ENCODE data around the gene IQCE. TPM values are rescaled to one million over a fixed set of nuclear protein-coding genes. Genes with fewer than 3 reads are reported as not detected.
A peak's percentile ranks its signal among the peaks of the same experiment; 100 is the strongest.
"Not testable (repeated sequence)": the region's sequence is repeated elsewhere in the genome, so short reads cannot be mapped to it uniquely, and the experiment has no call there.

The IQCE gene
- total and polyA plus RNA-seq, 2 donors from 2014 or later = 6.1 to 27.8 TPM

- peak in 1 of 5 donors; percentile 83 for DNase-seq
Measured at GRCh38 chr7:2554661-2555111, 4.1 kb upstream of the IQCE start.

GRCh38 chr7:2555121-2556052 lies 3.4 kb upstream of the IQCE start, which contains the start of gene BRAT1:
Gene BRAT1, minus strand, starts transcription at chr7:2555524. Its CDS starts 1,093 bp downstream, at chr7:2554431.
- TF ChIP-seq CTCF (IDR thresholded peaks at IDR 0.05; ENCODE audit: borderline replicate concordance, extremely low read depth, insufficient read depth) = peak; percentile 1
- no peaks in the 10 kb centered on the region for H3K36me3 ChIP-seq (ENCODE audit: control insufficient read depth in 2 of 3, insufficient read depth in 3 of 3, low read length in 3 of 3)
- FAIRE-seq (no peak), DNase-seq (peak; percentile 97 to 99 (median 98))
- peak within 1 kb of the TSS; percentile 73 to 77 (median 73) for H3K4me3 ChIP-seq (ENCODE audit: low read length in 3 of 3)
- no peaks in the 10 kb centered on the region for H3K27me3 ChIP-seq (ENCODE audit: control insufficient read depth, insufficient read depth, low read length)
- H3K4me1 ChIP-seq (ENCODE audit: control insufficient read depth in 2 of 3, insufficient read depth in 2 of 3, low read depth in 1 of 3, low read length in 3 of 3) = peaks cover 0 to 12% (median 8%) of the 10 kb centered on the region in 3 donors
- H3K9ac ChIP-seq (ENCODE audit: low read length in 3 of 3) = peak within 1 kb of the TSS; percentile 44 to 67 (median 65)
- H3K9me3 ChIP-seq (ENCODE audit: control insufficient read depth in 2 of 3, insufficient read depth in 1 of 3, low read length in 3 of 3) = no peaks in the 10 kb centered on the region
- intact Hi-C loops (cut with DNase I) = no loop called here
- peak within 1 kb of the TSS; percentile 99 for H3K27ac ChIP-seq (ENCODE audit: low read depth in 2 of 2, low read length in 2 of 2)

More at GRCh38 chr7:2554661-2555111, 4.1 kb upstream of the IQCE start:
- TF ChIP-seq CTCF (IDR thresholded peaks at IDR 0.05; ENCODE audit: borderline replicate concordance, extremely low read depth, insufficient read depth) = no peak
- Histone ChIP-seq H3K27ac (ENCODE audit: low read depth in 2 of 2, low read length in 2 of 2) (no peak overlapping the region), H3K36me3 (ENCODE audit: control insufficient read depth in 2 of 3, insufficient read depth in 3 of 3, low read length in 3 of 3) (peaks cover 0 to 1% (median under 1%) of the 10 kb centered on the region in 3 donors), H3K9me3 (ENCODE audit: control insufficient read depth in 2 of 3, insufficient read depth in 1 of 3, low read length in 3 of 3) (no peaks in the 10 kb centered on the region), H3K4me3 (ENCODE audit: low read length in 3 of 3) (peak overlapping the region; percentile 73 to 77 (median 73)), H3K27me3 (ENCODE audit: control insufficient read depth, insufficient read depth, low read length) (no peaks in the 10 kb centered on the region), H3K9ac (ENCODE audit: low read length in 3 of 3) (peak overlapping the region in 2 of 3 donors; percentile 44 to 67), H3K4me1 (ENCODE audit: control insufficient read depth in 2 of 3, insufficient read depth in 2 of 3, low read depth in 1 of 3, low read length in 3 of 3) (peaks cover 0 to 10% (median 8%) of the 10 kb centered on the region in 3 donors)
- no peak for FAIRE-seq
- intact Hi-C loops (cut with DNase I) = no loop called here

- Histone ChIP-seq H3K4me3 (ENCODE audit: low read length in 3 of 3) (peak overlapping the region; percentile 46 to 79 (median 51)), H3K9me3 (ENCODE audit: control insufficient read depth in 2 of 3, insufficient read depth in 1 of 3, low read length in 3 of 3) (no peaks in the 10 kb centered on the region), H3K27me3 (ENCODE audit: control insufficient read depth, insufficient read depth, low read length) (no peaks in the 10 kb centered on the region), H3K36me3 (ENCODE audit: control insufficient read depth in 2 of 3, insufficient read depth in 3 of 3, low read length in 3 of 3) (no peaks in the 10 kb centered on the region), H3K9ac (ENCODE audit: low read length in 3 of 3) (peak overlapping the region in 2 of 3 donors; percentile 18 to 65), H3K27ac (ENCODE audit: low read depth in 2 of 2, low read length in 2 of 2) (no peak overlapping the region), H3K4me1 (ENCODE audit: control insufficient read depth in 2 of 3, insufficient read depth in 2 of 3, low read depth in 1 of 3, low read length in 3 of 3) (peaks cover 0 to 7% (median under 1%) of the 10 kb centered on the region in 3 donors)
- no peak for TF ChIP-seq CTCF (IDR thresholded peaks at IDR 0.05; ENCODE audit: borderline replicate concordance, extremely low read depth, insufficient read depth)
- intact Hi-C loops (cut with DNase I) = no loop called here
- DNase-seq (peak in 3 of 5 donors; percentile 13 to 70 (median 48)), FAIRE-seq (no peak)
Measured at GRCh38 chr7:2559283-2559950, 638 bp downstream of the IQCE start.

GRCh38 chr7:2563955-2564354 lies 5.2 kb downstream of the IQCE start:
- H3K4me1 ChIP-seq (ENCODE audit: control insufficient read depth in 2 of 3, insufficient read depth in 2 of 3, low read depth in 1 of 3, low read length in 3 of 3); intact Hi-C loops (cut with DNase I); H3K4me3 ChIP-seq (ENCODE audit: low read length in 3 of 3); FAIRE-seq; H3K9ac ChIP-seq (ENCODE audit: low read length in 3 of 3); H3K27me3 ChIP-seq (ENCODE audit: control insufficient read depth, insufficient read depth, low read length); H3K36me3 ChIP-seq (ENCODE audit: control insufficient read depth in 2 of 3, insufficient read depth in 3 of 3, low read length in 3 of 3); H3K27ac ChIP-seq (ENCODE audit: low read depth in 2 of 2, low read length in 2 of 2); H3K9me3 ChIP-seq (ENCODE audit: control insufficient read depth in 2 of 3, insufficient read depth in 1 of 3, low read length in 3 of 3): not testable (repeated sequence)
- peak in 1 of 5 donors; percentile 1 for DNase-seq

Measured in kidney (tissue), 14 donors.